Hepatocyte (in vitro differentiated cells): ENCODE measurements around the gene AKAP13. TPM values are rescaled to one million over a fixed set of nuclear protein-coding genes. Genes with fewer than 3 reads are reported as not detected.

Experiments used
- DNase-seq: peaks from one replicate; pipeline ENCODE4 v3.0.0-alpha.2; 2016; ENCODE audit warnings: low spot score
- H2AFZ ChIP-seq: fragments of 200-600 bp; sonication (generic); 2 replicates; pipeline ENCODE4 v1.6.0; 2016; ENCODE audit warnings: antibody characterized with exemption, mild to moderate bottlenecking
- H3K27ac ChIP-seq: fragments of 200-600 bp; sonication (generic); 2 replicates; pipeline ENCODE4 v1.5.1; 2016; ENCODE audit warnings: mild to moderate bottlenecking
- H3K27me3 ChIP-seq: fragments of 200-600 bp; sonication (generic); 2 replicates; pipeline ENCODE4 v1.6.1; 2016
- H3K36me3 ChIP-seq: fragments of 200-600 bp; sonication (generic); replicated peaks from 2 replicates; pipeline ENCODE4 v1.5.1; 2016; ENCODE audit warnings: low read depth; ENCODE audit not compliant: insufficient read depth
- H3K4me1 ChIP-seq: fragments of 200-600 bp; sonication (generic); 2 replicates; pipeline ENCODE4 v1.5.1; 2016; ENCODE audit warnings: mild to moderate bottlenecking, moderate library complexity; ENCODE audit not compliant: insufficient read depth
- H3K4me2 ChIP-seq: fragments of 200-600 bp; sonication (generic); 2 replicates; pipeline ENCODE4 v1.6.0; 2016
- H3K4me3 ChIP-seq: fragments of 200-600 bp; sonication (generic); 2 replicates; pipeline ENCODE4 v1.5.1; 2016; ENCODE audit warnings: mild to moderate bottlenecking
- H3K79me2 ChIP-seq: fragments of 200-600 bp; sonication (generic); 2 replicates; pipeline ENCODE4 v1.6.0; 2017; ENCODE audit warnings: mild to moderate bottlenecking
- H3K9me2 ChIP-seq: fragments of 200-600 bp; sonication (generic); replicated peaks from 2 replicates; pipeline ENCODE4 v1.6.0; 2017; ENCODE audit warnings: mild to moderate bottlenecking; ENCODE audit not compliant: insufficient read depth
- H3K9me3 ChIP-seq: fragments of 200-600 bp; sonication (generic); 2 replicates; pipeline ENCODE4 v1.5.1; 2016; ENCODE audit warnings: low read depth, mild to moderate bottlenecking
- H4K20me1 ChIP-seq: fragments of 200-600 bp; sonication (generic); 2 replicates; pipeline ENCODE4 v1.6.0; 2016; ENCODE audit warnings: mild to moderate bottlenecking; ENCODE audit not compliant: insufficient read depth, poor library complexity, severe bottlenecking
- EZH2 ChIP-seq: fragments of 200-600 bp; sonication (generic); IDR thresholded peaks from 2 replicates; pipeline ENCODE4 v1.6.1; 2016; ENCODE audit warnings: antibody characterized with exemption, mild to moderate bottlenecking, borderline replicate concordance
- EZH2phosphoT487 ChIP-seq: fragments of 200-600 bp; sonication (generic); IDR thresholded peaks from one replicate; pipeline ENCODE4 v1.6.1; 2018; ENCODE audit warnings: antibody characterized with exemption, mild to moderate bottlenecking, low read depth, moderate library complexity; ENCODE audit not compliant: unreplicated experiment, severe bottlenecking
- WGBS: methylation state at CpG from one replicate; pipeline ENCODE4 v1.1.6; 2016; ENCODE audit warnings: low lambda C conversion rate; ENCODE audit errors: missing lambda C conversion rate; 5-methylcytosine and 5-hydroxymethylcytosine counted together
- polyA plus RNA-seq: library from polyadenylated mRNA; unstranded; fragments of >200 nt; fragmentation: Nextera tagmentation; extraction: Ambion mirVana; gene quantifications from 2 replicates; pipeline ENCODE4 v1.2.1, GENCODE V29; 2016
- total RNA-seq: library from RNA; depleted of rRNA; stranded (reverse); fragments of >200 nt; gene quantifications from 2 replicates; pipeline ENCODE4 v1.2.3, GENCODE V29; 2014
- TF ChIP-seq, protein P1 (sequence below): fragments of 200-600 bp; sonication (generic); IDR thresholded peaks from 2 replicates; pipeline ENCODE4 v1.5.1; 2016; ENCODE audit warnings: antibody characterized with exemption, mild to moderate bottlenecking; ENCODE audit not compliant: poor library complexity

Gene AKAP13
- total and polyA plus RNA-seq, 2 experiments from 2014 or later, result 55.6 to 80.9 TPM

DNA sequence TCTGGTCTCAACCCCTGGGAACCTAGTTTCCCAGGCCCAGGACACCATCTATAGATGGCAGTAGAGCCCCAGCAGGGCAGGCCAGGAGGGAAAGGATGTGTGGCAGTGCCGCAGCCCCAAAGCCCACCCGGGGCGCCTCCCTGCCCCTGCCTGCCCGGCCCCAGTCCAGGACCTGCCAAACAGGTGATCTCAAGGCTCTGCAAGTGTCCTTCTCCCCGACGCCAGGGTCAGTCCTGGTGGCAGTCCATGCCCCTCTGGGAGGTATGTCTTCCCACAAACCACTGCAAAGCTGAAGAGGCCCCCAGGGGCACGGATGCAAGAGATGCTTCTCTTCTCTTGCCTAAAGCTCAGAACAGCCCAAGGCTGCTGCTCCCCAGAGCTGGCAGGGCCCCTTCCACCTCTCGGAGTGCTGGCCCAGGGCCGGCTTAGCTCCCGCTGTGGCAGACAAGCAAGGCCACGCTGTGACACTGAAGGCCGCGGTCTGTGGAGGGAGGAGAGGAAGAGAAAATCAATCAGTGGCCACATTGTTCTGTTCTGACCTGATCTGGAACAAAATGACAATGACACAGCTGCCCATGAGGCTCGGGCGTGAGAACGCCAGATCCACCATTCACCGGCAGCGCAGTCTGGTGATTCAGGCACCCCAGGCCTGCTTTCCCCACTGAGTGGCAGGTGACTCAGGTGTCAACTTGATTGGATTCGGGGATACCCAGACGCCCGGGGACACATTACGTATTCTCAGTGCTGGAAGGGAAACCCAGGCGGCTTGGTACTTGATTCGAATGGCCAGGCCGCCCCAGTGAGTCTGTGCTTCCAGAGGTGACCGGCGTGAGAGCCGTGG is 380.3 kb downstream of the AKAP13 start:
- H3K9me2 ChIP-seq, result no peaks in the 10 kb centered on the region
- H2AFZ ChIP-seq, result no peak overlapping the region
- no peaks in the 10 kb centered on the region for H3K27me3 ChIP-seq
- no peaks in the 10 kb centered on the region for H3K4me1 ChIP-seq
- TF ChIP-seq EZH2 (no peak), EZH2phosphoT487 (no peak)
- TF ChIP-seq, protein P1, sequence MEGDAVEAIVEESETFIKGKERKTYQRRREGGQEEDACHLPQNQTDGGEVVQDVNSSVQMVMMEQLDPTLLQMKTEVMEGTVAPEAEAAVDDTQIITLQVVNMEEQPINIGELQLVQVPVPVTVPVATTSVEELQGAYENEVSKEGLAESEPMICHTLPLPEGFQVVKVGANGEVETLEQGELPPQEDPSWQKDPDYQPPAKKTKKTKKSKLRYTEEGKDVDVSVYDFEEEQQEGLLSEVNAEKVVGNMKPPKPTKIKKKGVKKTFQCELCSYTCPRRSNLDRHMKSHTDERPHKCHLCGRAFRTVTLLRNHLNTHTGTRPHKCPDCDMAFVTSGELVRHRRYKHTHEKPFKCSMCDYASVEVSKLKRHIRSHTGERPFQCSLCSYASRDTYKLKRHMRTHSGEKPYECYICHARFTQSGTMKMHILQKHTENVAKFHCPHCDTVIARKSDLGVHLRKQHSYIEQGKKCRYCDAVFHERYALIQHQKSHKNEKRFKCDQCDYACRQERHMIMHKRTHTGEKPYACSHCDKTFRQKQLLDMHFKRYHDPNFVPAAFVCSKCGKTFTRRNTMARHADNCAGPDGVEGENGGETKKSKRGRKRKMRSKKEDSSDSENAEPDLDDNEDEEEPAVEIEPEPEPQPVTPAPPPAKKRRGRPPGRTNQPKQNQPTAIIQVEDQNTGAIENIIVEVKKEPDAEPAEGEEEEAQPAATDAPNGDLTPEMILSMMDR, result no peak
- H3K4me2 ChIP-seq, result no peak overlapping the region
- peaks cover 3% of the 10 kb centered on the region for H3K79me2 ChIP-seq
- no peak overlapping the region for H3K27ac ChIP-seq
- 97% methylated on average over 27 of the region's 28 CpGs for WGBS
- no peaks in the 10 kb centered on the region for H3K9me3 ChIP-seq
- H4K20me1 ChIP-seq, result no peaks in the 10 kb centered on the region
- no peak for DNase-seq
- no peaks in the 10 kb centered on the region for H3K36me3 ChIP-seq
- no peak overlapping the region for H3K4me3 ChIP-seq

DNA sequence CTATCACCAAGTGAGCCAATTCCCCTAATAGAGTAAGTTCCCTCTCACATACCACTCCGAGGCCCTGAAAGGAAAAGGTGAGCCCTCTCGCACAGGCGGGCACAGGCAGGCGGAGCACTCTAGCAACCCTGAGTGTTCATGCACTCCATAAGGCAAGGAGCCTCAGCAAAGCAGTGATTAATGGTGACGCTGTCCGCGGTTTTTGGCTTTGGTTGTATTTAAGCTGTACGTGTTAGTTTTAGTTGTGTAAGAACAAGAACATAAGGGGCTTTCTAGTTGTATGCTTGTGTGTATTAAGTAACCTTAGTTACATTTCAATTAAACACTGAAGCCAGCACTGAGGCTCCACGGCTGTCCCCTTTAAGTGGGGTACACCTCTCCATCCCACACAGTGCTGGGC is 381.2 kb downstream of the AKAP13 start:
- H3K9me2 ChIP-seq, result no peaks in the 10 kb centered on the region
- no peak overlapping the region for H2AFZ ChIP-seq
- no peaks in the 10 kb centered on the region for H3K36me3 ChIP-seq
- TF ChIP-seq EZH2phosphoT487 (no peak), EZH2 (no peak)
- TF ChIP-seq, protein P1, result no peak
- 94% methylated on average over 9 of the region's 9 CpGs for WGBS
- no peaks in the 10 kb centered on the region for H3K27me3 ChIP-seq
- no peak overlapping the region for H3K4me2 ChIP-seq
- no peaks in the 10 kb centered on the region for H3K9me3 ChIP-seq
- no peak overlapping the region for H3K4me3 ChIP-seq
- DNase-seq, result no peak
- no peak overlapping the region for H3K27ac ChIP-seq
- H3K4me1 ChIP-seq, result no peaks in the 10 kb centered on the region
- peaks cover 3% of the 10 kb centered on the region for H3K79me2 ChIP-seq
- no peaks in the 10 kb centered on the region for H4K20me1 ChIP-seq

DNA sequence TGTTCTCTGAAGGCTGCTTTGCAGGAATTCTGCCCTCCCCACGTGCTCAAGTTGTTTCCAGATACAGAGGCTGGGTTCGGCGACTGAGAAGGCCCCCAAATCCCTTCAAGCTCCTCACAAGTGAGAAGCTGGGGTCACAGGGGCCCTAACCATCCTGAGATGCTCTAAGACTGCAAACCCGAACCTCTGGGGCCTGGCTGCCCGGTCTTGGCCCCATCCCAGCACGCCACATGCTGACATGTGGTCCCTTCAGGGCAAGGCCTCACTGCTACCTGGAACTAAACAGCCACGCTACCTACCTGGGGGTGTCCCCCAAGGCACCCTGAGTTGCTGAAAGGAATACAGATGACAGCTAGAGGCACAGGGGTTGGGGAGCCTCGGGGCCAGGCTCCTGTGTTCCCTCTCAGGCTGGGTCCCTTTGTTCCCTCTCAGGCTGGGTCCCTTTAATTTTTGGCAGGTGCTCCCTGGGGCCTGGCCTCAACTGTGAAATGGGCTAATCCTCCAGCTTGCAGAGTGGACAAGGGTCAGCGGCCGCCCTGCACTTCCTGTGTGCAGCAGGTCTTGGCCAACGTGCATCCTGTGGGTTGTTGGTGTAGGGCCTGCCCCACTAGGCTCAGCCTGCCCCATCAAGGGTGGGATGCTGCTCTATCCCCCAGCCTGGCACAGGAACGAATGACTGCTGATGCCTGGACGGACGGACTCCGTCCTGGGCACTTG is 381.8 kb downstream of the AKAP13 start:
- Histone ChIP-seq H3K9me3 (no peaks in the 10 kb centered on the region), H3K4me3 (no peak overlapping the region), H3K36me3 (no peaks in the 10 kb centered on the region), H3K79me2 (peaks cover 3% of the 10 kb centered on the region), H3K9me2 (no peaks in the 10 kb centered on the region), H4K20me1 (no peaks in the 10 kb centered on the region), H3K4me1 (no peaks in the 10 kb centered on the region), H3K27me3 (no peaks in the 10 kb centered on the region), H3K27ac (no peak overlapping the region), H2AFZ (no peak overlapping the region), H3K4me2 (no peak overlapping the region)
- no peak for DNase-seq
- TF ChIP-seq EZH2phosphoT487 (no peak), EZH2 (no peak)
- TF ChIP-seq, protein P1, result no peak
- 95% methylated on average over 15 of the region's 15 CpGs for WGBS
